ENCODE measurements around the gene MYO3B. TPM values are rescaled to one million over a fixed set of nuclear protein-coding genes. Genes with fewer than 3 reads are reported as not detected.

MYO3B gene
- total and polyA plus RNA-seq, 2 of the 8 experiments (the other 6 are each of a cell fraction or from before 2014, with no cell fraction given): 0.17 to 0.19 TPM

- no peak for TF ChIP-seq CHD7 (IDR thresholded peaks at IDR 0.05; ENCODE audit: insufficient replicate concordance, low read length)
- TF ChIP-seq POLR2A (IDR thresholded peaks at IDR 0.05; ENCODE audit: control extremely low read depth in 1 of 2, low read depth in 2 of 2, low read length in 2 of 2): no peak
- no peak for TF ChIP-seq ZNF274 (IDR thresholded peaks at IDR 0.05; ENCODE audit: borderline replicate concordance, extremely low read depth, low read length)
Measured at GRCh38 chr2:170468557-170468956, 290.6 kb downstream of the MYO3B start (continued).
